ENCODE data around the gene CNTNAP2. TPM values are rescaled to one million over a fixed set of nuclear protein-coding genes. Genes with fewer than 3 reads are reported as not detected.
A peak's percentile ranks its signal among the peaks of the same experiment; 100 is the strongest.

The CNTNAP2 gene
- total RNA-seq, 2 experiments from 2014 or later, result not detected

GRCh38 chr7:147909431-147910148 lies 1793.0 kb downstream of the CNTNAP2 start:
- CTCF ChIA-PET, result interaction anchor here (1.4 kb wide), 1 partner anchor 13 kb away, joined by 3 read pairs; no protein-coding TSS in a partner anchor
- Histone ChIP-seq H3K4me1 (ENCODE audit: insufficient read depth, low read length) (no peaks in the 10 kb centered on the region), H3K9me3 (ENCODE audit: control insufficient read depth in 1 of 2, insufficient read depth in 1 of 2, low read length in 2 of 2) (no peaks in the 10 kb centered on the region), H3K4me3 (ENCODE audit: low read length) (no peak overlapping the region), H3K36me3 (ENCODE audit: insufficient read depth, low read length) (no peaks in the 10 kb centered on the region), H3K27me3 (ENCODE audit: control insufficient read depth in 1 of 2, insufficient read depth in 2 of 2, low read length in 2 of 2) (no peaks in the 10 kb centered on the region), H3K27ac (ENCODE audit: low read depth in 1 of 2, low read length in 2 of 2) (no peak overlapping the region)
- ATAC-seq (ENCODE audit: poor library complexity), result no peak
- no peak overlapping the region for H3K27ac Mint-ChIP-seq
- H3K4me3 Mint-ChIP-seq, result no peak overlapping the region
- TF ChIP-seq, protein P1, sequence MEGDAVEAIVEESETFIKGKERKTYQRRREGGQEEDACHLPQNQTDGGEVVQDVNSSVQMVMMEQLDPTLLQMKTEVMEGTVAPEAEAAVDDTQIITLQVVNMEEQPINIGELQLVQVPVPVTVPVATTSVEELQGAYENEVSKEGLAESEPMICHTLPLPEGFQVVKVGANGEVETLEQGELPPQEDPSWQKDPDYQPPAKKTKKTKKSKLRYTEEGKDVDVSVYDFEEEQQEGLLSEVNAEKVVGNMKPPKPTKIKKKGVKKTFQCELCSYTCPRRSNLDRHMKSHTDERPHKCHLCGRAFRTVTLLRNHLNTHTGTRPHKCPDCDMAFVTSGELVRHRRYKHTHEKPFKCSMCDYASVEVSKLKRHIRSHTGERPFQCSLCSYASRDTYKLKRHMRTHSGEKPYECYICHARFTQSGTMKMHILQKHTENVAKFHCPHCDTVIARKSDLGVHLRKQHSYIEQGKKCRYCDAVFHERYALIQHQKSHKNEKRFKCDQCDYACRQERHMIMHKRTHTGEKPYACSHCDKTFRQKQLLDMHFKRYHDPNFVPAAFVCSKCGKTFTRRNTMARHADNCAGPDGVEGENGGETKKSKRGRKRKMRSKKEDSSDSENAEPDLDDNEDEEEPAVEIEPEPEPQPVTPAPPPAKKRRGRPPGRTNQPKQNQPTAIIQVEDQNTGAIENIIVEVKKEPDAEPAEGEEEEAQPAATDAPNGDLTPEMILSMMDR (IDR thresholded peaks at IDR 0.05), result no peak
- no peaks in the 10 kb centered on the region for H3K9me3 Mint-ChIP-seq
- POLR2A ChIA-PET, result no interaction called here
- intact Hi-C loops (cut with DNase I, micrococcal nuclease), result no loop called here
- DNase-seq, result no peak
- no peaks in the 10 kb centered on the region for H3K36me3 Mint-ChIP-seq (ENCODE audit: low read depth)
- H3K4me1 Mint-ChIP-seq (ENCODE audit: low read depth), result no peaks in the 10 kb centered on the region
- H3K27me3 Mint-ChIP-seq, result no peaks in the 10 kb centered on the region

DNA sequence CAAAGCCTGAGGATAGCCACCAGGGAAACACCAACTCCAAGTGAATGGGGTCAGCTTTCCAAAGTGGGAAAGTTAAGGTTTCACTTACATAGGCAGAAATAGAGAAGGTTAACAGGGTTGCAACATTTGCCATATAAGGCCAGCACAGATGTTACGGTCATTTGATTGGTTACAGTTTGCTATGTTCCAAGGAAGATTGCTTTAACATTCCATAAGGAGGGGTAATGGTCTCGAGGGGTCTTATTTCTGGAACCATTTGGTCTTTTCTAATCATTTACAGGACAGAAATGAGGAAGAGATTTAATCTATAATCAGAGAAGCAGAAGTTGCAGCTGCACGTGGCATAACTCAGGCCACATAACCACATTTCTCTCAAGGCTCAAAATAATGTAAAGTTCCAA lies 1794.6 kb downstream of the CNTNAP2 start:
- ChIA-PET CTCF (no interaction called here), POLR2A (no interaction called here)
- H3K4me3 Mint-ChIP-seq, result no peak overlapping the region
- H3K4me1 Mint-ChIP-seq (ENCODE audit: low read depth), result no peaks in the 10 kb centered on the region
- DNase-seq, result peak in 1 of 14 experiments; percentile 1
- Histone ChIP-seq H3K27me3 (ENCODE audit: control insufficient read depth in 1 of 2, insufficient read depth in 2 of 2, low read length in 2 of 2) (no peaks in the 10 kb centered on the region), H3K27ac (ENCODE audit: low read depth in 1 of 2, low read length in 2 of 2) (no peak overlapping the region), H3K36me3 (ENCODE audit: insufficient read depth, low read length) (no peaks in the 10 kb centered on the region), H3K4me3 (ENCODE audit: low read length) (no peak overlapping the region), H3K4me1 (ENCODE audit: insufficient read depth, low read length) (no peaks in the 10 kb centered on the region), H3K9me3 (ENCODE audit: control insufficient read depth in 1 of 2, insufficient read depth in 1 of 2, low read length in 2 of 2) (no peaks in the 10 kb centered on the region)
- H3K9me3 Mint-ChIP-seq, result no peaks in the 10 kb centered on the region
- H3K36me3 Mint-ChIP-seq (ENCODE audit: low read depth), result no peaks in the 10 kb centered on the region
- no peak overlapping the region for H3K27ac Mint-ChIP-seq
- intact Hi-C loops (cut with DNase I, micrococcal nuclease), result no loop called here
- no peaks in the 10 kb centered on the region for H3K27me3 Mint-ChIP-seq
- TF ChIP-seq, protein P1 (IDR thresholded peaks at IDR 0.05), result no peak
- ATAC-seq (ENCODE audit: poor library complexity), result no peak

- H3K9me3 Mint-ChIP-seq, result no peaks in the 10 kb centered on the region
- no peak for DNase-seq
- no peaks in the 10 kb centered on the region for H3K27me3 Mint-ChIP-seq
- TF ChIP-seq, protein P1 (IDR thresholded peaks at IDR 0.05), result no peak
- ATAC-seq (ENCODE audit: poor library complexity), result no peak
- no peak overlapping the region for H3K4me3 Mint-ChIP-seq
- Histone ChIP-seq H3K36me3 (ENCODE audit: insufficient read depth, low read length) (no peaks in the 10 kb centered on the region), H3K4me3 (ENCODE audit: low read length) (no peak overlapping the region), H3K4me1 (ENCODE audit: insufficient read depth, low read length) (no peaks in the 10 kb centered on the region), H3K27me3 (ENCODE audit: control insufficient read depth in 1 of 2, insufficient read depth in 2 of 2, low read length in 2 of 2) (no peaks in the 10 kb centered on the region), H3K27ac (ENCODE audit: low read depth in 1 of 2, low read length in 2 of 2) (no peak overlapping the region), H3K9me3 (ENCODE audit: control insufficient read depth in 1 of 2, insufficient read depth in 1 of 2, low read length in 2 of 2) (no peaks in the 10 kb centered on the region)
- H3K36me3 Mint-ChIP-seq (ENCODE audit: low read depth), result no peaks in the 10 kb centered on the region
- H3K4me1 Mint-ChIP-seq (ENCODE audit: low read depth), result no peaks in the 10 kb centered on the region
- POLR2A ChIA-PET, result no interaction called here
- H3K27ac Mint-ChIP-seq, result no peak overlapping the region
- intact Hi-C loops (cut with DNase I, micrococcal nuclease), result no loop called here
- CTCF ChIA-PET, result no interaction called here
These were observed 1795.7 kb downstream of the CNTNAP2 start for GRCh38 chr7:147912291-147912690.

Data from CD4-positive, alpha-beta T cell (primary cell).